Mucosa of rectum (tissue), 2 donors: ENCODE data around the gene BLVRA.
"Not testable (repeated sequence)": the region's sequence is repeated elsewhere in the genome, so short reads cannot be mapped to it uniquely, and the experiment has no call there.

Experiments used
- H3K27ac ChIP-seq, 2 donors: one replicate each; pipeline ENCODE4 v1.7.0; 2013; ENCODE audit warnings: inconsistent platforms in 2 of 2, low read depth in 2 of 2, low read length in 2 of 2
- H3K27me3 ChIP-seq, 2 donors: one replicate each; pipeline ENCODE4 v1.7.0; 2013; ENCODE audit warnings: low read length in 2 of 2; ENCODE audit not compliant: control insufficient read depth in 2 of 2, insufficient read depth in 2 of 2
- H3K36me3 ChIP-seq, 2 donors: one replicate each; pipeline ENCODE4 v1.7.0; 2013; ENCODE audit warnings: low read length in 2 of 2; ENCODE audit not compliant: control insufficient read depth in 2 of 2, insufficient read depth in 2 of 2
- H3K4me1 ChIP-seq, 2 donors: one replicate each; pipeline ENCODE4 v1.7.0; 2013; ENCODE audit warnings: low read length in 2 of 2, mild to moderate bottlenecking in 1 of 2; ENCODE audit not compliant: control insufficient read depth in 2 of 2, insufficient read depth in 2 of 2
- H3K4me3 ChIP-seq, 2 donors: one replicate each; pipeline ENCODE4 v1.7.0; 2013; ENCODE audit warnings: low read length in 2 of 2
- H3K9ac ChIP-seq, 2 donors: one replicate each; pipeline ENCODE4 v1.7.0; 2013; ENCODE audit warnings: low read length in 2 of 2, low read depth in 1 of 2, mild to moderate bottlenecking in 1 of 2
- H3K9me3 ChIP-seq, 2 donors: one replicate each; pipeline ENCODE4 v1.7.0; 2013; ENCODE audit warnings: low read length in 2 of 2; ENCODE audit not compliant: control insufficient read depth in 2 of 2
- donor health status: healthy.
- donor health status: Normal muscosa, but diverticular disease.

The BLVRA gene

DNA sequence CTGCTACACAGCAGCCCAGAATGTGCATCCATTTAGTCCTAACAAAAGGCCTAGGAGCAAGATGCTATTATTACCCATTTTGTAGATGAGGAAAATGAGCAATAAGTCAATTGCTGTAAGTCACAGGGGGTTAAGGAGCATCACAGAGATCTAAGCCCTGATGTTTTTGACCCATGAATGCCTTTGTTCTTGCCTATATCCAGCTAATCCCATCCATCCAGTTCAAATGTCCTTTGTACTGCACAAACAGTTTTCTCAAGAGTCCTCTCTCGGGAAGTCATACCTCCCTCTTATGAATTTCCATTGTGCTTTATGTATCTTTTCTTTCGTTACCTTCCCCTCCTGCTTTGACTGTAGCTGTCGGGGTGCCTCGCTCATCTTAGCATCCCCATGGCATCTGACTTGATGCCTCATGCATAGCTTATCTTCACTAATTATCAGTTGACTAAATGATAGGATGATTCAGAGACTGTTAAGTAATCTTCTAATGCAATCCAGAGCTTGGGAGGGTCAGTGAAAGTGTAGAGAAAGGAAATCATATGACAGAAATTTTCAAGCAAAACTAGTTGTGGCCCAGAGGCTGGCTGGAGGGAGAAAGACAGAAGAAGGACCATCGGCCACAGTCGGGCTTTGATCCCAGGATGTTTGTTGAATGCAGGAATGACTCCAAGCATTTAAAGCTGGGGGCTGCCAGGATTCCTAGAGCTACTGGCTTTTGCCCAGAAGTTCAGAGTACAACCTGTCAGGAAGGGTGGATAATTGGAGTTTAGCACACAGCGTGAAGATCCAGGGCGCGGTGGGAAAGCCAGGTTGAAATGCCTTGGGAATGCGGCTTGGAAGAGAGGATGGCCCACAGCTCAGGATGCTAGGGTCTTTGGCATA lies 23.5 kb downstream of the BLVRA start:
- Histone ChIP-seq H3K27ac (no peak overlapping the region), H3K9ac (no peak overlapping the region), H3K27me3 (no peaks in the 10 kb centered on the region), H3K4me3 (no peak overlapping the region), H3K9me3 (no peaks in the 10 kb centered on the region), H3K36me3 (no peaks in the 10 kb centered on the region), H3K4me1 (no peaks in the 10 kb centered on the region)

DNA sequence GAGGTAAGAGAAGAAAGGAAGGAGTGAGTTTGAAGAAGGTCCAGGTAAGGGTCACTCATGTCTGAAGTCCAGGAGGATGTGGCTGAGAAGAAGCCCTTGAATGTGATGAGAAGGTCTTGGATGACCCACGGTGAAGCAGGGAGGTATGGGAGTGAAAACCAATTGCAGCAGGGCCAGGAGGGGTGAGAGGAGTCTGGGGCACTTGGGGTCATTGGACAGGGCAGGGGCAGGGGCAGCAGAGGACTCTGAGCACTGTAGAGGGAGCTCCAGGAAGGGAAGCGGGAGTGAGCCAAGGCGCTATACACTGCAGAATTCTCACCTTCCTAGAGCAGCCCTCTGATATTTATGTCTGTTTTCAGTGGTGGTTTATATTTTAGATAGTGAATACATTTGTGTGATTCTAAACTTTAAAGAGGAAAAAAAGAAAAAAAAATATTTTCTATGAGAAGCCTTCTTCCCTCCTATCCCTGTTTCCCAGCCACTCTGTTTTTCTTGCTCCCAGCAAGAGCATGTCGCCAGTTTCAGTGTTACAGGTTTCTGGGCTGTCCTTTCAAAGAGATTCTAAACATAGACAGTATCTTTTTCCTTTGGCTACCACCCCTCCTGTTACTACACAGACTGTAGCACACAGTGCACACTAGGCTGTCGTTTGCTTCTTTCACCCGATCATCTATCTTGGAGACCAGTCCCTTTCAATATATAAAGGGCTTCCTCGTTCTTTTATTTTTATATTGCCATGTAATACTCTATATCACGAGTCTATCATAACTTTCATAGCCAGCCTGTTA lies 24.5 kb downstream of the BLVRA start:
- H3K4me3 ChIP-seq: no peak overlapping the region
- H3K27ac ChIP-seq: no peak overlapping the region
- H3K4me1 ChIP-seq: no peaks in the 10 kb centered on the region

DNA sequence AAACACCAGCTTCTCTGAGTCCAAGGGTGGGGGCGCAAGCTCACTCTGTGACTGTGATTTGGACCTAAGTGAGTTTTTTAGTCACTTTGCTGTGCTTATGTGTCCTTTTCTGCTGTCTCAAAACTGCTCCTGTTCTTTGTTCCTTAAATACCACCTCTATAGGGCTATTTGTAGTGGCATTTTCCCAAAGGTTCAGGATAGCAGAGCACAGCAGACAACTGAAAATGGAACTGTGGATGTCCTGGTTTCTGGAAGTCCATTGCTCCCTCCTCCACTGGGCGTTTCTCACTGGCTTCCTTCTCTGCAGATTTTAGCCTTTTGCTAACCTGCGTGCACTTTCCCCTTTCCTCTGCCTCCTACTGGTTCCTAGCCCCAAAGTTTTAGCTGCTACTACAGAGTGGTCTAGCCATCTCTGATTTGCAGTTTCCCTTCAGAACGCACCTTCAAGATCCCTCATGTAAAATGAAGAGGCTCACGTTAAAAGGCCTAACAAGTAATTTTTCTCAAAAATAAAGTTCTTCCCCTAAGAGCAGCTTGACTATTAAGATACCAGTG lies 25.6 kb downstream of the BLVRA start:
- H3K27ac ChIP-seq: no peak overlapping the region
- no peaks in the 10 kb centered on the region for H3K9me3 ChIP-seq
- H3K9ac ChIP-seq: no peak overlapping the region
- H3K27me3 ChIP-seq: no peaks in the 10 kb centered on the region
- no peak overlapping the region for H3K4me3 ChIP-seq
- H3K4me1 ChIP-seq: no peaks in the 10 kb centered on the region
- no peaks in the 10 kb centered on the region for H3K36me3 ChIP-seq

More for the DNA sequence above, 24.5 kb downstream of the BLVRA start:
- Histone ChIP-seq H3K36me3 (no peaks in the 10 kb centered on the region), H3K9me3 (no peaks in the 10 kb centered on the region), H3K27me3 (no peaks in the 10 kb centered on the region), H3K9ac (no peak overlapping the region)

DNA sequence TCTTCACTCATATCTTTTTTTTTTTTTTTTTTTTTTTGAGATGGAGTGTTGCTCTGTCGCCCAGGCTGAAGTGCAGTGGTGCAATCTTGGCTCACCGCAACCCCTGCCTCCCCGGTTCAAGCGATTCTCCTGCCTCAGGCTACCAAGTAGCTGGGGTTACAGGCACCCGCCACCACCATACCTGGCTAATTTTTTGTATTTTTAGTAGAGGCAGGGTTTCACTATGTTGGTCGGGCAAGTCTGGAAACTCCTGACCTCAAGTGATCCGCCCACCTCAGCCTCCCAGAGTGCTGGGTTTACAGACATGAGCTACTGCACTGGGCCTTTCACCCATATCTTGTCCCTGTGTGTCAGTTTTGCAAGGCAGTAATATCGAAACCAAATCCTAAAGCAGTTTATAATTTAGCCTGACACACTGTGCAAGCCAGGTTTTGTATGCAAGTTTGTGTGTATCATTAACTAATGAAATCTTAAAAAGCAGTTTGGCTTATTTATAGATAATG lies 26.2 kb downstream of the BLVRA start:
- not testable (repeated sequence) for H3K4me1 ChIP-seq, H3K4me3 ChIP-seq, H3K9ac ChIP-seq, H3K9me3 ChIP-seq, H3K27me3 ChIP-seq, H3K36me3 ChIP-seq
- peak overlapping the region in 1 of 2 donors; percentile 35 for H3K27ac ChIP-seq

DNA sequence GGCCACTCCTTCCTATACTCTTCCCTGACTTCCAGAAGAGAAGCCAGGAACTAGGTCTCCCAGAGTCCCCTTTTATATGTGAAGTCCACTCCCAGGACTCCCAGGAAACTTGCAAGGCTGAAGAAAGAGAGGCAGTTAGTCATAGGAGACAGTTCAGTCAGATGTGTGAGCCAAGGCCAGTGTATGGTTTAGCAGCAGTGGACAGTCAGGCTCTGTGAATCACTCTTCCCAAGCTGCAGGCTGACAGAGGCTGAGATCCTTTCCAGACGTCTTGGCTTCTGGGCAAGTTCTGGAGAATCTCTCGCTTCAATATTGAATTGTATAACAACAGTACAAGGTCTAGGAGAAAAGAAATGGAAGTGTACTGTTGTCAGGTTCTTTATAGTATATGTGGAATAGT lies 26.9 kb downstream of the BLVRA start:
- Histone ChIP-seq H3K4me3 (no peak overlapping the region), H3K4me1 (no peaks in the 10 kb centered on the region), H3K9ac (no peak overlapping the region), H3K9me3 (no peaks in the 10 kb centered on the region), H3K27me3 (no peaks in the 10 kb centered on the region), H3K27ac (peak overlapping the region in 1 of 2 donors; percentile 35), H3K36me3 (no peaks in the 10 kb centered on the region)

DNA sequence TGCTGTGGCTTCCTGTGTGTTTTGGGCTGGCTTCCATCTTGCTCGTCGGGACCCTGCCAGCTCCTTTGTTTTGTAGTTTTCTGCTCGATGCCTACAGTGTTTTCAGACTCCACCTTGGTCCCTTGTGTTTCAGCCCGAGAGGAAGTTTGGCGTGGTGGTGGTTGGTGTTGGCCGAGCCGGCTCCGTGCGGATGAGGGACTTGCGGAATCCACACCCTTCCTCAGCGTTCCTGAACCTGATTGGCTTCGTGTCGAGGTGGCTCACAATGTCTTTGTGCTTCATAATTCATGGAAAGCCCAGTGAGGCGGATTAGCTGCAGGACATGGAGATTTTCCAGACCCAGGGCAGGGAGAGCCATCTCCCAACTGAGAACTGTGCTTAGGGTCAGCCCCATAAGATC lies 29.3 kb downstream of the BLVRA start:
- H3K4me3 ChIP-seq: no peak overlapping the region
- no peaks in the 10 kb centered on the region for H3K4me1 ChIP-seq
- no peaks in the 10 kb centered on the region for H3K27me3 ChIP-seq
- H3K36me3 ChIP-seq: peaks cover 0 to 8% of the 10 kb centered on the region in 2 donors
- no peak overlapping the region for H3K27ac ChIP-seq
- no peak overlapping the region for H3K9ac ChIP-seq
- no peaks in the 10 kb centered on the region for H3K9me3 ChIP-seq

DNA sequence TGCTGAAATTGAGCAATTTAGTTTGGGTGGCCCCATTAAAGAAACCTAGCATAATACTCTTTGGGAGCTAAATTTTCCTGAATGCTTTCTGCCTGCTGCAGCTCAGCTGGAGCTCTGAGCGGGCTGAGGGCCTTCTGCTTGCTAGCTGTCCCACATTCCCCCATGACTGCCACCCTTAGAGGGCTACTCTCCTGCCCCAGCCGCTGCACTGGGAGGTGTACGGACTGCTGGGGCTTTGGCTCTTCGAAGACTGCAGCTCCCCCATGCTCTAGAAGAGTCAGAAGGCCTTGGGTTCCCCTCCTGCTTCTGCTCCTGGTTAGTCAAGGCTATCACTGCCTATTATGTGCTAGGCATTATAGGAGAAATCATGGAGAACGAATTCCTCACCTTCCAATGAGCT lies 31.5 kb downstream of the BLVRA start:
- Histone ChIP-seq H3K9me3 (no peaks in the 10 kb centered on the region), H3K4me1 (no peaks in the 10 kb centered on the region), H3K36me3 (peaks cover 0 to 8% of the 10 kb centered on the region in 2 donors), H3K27ac (no peak overlapping the region), H3K27me3 (no peaks in the 10 kb centered on the region), H3K4me3 (no peak overlapping the region), H3K9ac (no peak overlapping the region)

DNA sequence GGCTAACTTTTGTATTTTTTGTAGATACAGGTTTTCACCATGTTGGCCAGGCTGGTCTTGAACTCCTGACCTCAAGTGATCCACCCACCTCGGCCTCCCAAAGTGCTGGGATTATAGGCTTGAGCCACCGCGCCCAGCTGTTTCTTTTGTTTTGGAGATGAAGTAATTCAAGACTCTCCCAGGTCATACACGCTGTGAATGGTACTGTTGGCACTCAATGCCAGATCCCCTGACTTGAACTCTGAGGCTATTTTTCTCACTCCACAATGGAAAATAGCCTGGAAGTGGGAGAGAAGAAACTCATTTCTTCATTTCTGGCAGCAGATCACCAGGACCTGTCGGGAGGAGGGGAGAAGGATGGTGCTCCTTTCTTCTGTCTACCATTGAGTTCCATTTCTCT lies 32.4 kb downstream of the BLVRA start:
- Histone ChIP-seq H3K9me3 (no peaks in the 10 kb centered on the region), H3K27ac (no peak overlapping the region), H3K36me3 (peaks cover 0 to 8% of the 10 kb centered on the region in 2 donors)

DNA sequence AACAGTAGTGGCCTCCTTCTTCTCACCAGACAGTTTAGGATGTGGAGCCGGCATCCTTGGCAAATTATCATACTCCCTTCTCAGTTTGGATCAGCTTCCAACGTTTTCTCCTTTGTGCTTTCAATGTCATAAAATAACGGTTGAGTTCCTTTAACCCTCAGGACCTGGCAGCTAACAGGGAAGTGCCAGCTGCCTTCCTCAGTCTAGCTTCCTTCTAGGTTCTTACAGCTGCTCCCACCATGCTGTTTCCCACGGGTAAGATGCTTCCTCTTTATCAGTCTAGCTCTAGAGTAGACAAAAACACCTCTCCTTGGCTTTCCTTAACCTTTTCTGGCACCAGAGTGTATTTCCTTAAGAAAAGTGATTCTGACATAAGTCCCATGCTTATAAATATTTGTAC lies 33.2 kb downstream of the BLVRA start:
- Histone ChIP-seq H3K9ac (no peak overlapping the region), H3K27me3 (no peaks in the 10 kb centered on the region), H3K9me3 (no peaks in the 10 kb centered on the region), H3K27ac (no peak overlapping the region), H3K36me3 (peaks cover 0 to 8% of the 10 kb centered on the region in 2 donors), H3K4me3 (no peak overlapping the region), H3K4me1 (no peaks in the 10 kb centered on the region)

More for the DNA sequence above, 32.4 kb downstream of the BLVRA start:
- Histone ChIP-seq H3K4me1 (no peaks in the 10 kb centered on the region), H3K27me3 (no peaks in the 10 kb centered on the region), H3K4me3 (no peak overlapping the region), H3K9ac (no peak overlapping the region)
